Measurements from ENCODE around the gene ATP7B. TPM values are rescaled to one million over a fixed set of nuclear protein-coding genes. Genes with fewer than 3 reads are reported as not detected.
A peak's percentile ranks its signal among the peaks of the same experiment; 100 is the strongest.

ATP7B gene
- polyA plus RNA-seq, 4 donors, result 8.1 to 31.3 (median 13.5) TPM

GRCh38 chr13:51945149-51945548 lies 66.1 kb downstream of the ATP7B start:
- Histone ChIP-seq H3K9me3 (ENCODE audit: control insufficient read depth in 2 of 2, insufficient read depth in 1 of 2, low read depth in 1 of 2, low read length in 1 of 2) (no peaks in the 10 kb centered on the region), H3K27ac (ENCODE audit: low read depth in 1 of 3, low read length in 2 of 3) (no peak overlapping the region), H3K4me1 (ENCODE audit: control insufficient read depth in 3 of 3, insufficient read depth in 2 of 3, low read depth in 1 of 3, low read length in 2 of 3) (peaks cover 0 to 5% (median 4%) of the 10 kb centered on the region in 3 donors), H3K27me3 (ENCODE audit: control insufficient read depth in 3 of 3, insufficient read depth in 3 of 3, low read length in 3 of 3) (no peaks in the 10 kb centered on the region), H3K4me3 (ENCODE audit: low read depth in 1 of 3, low read length in 3 of 3) (no peak overlapping the region), H3K36me3 (ENCODE audit: control insufficient read depth in 3 of 3, insufficient read depth in 2 of 3, low read depth in 1 of 3, low read length in 3 of 3) (peaks cover 0 to 60% (median 3%) of the 10 kb centered on the region in 3 donors)
- no peak for FAIRE-seq
- no peak for DNase-seq
- WGBS, 3 donors, result 74 to 87% (median 87%) methylated on average over 12 of the region's 12 CpGs

GRCh38 chr13:51944428-51944827 lies 66.8 kb downstream of the ATP7B start:
- Histone ChIP-seq H3K36me3 (ENCODE audit: control insufficient read depth in 3 of 3, insufficient read depth in 2 of 3, low read depth in 1 of 3, low read length in 3 of 3) (peaks cover 0 to 60% (median 3%) of the 10 kb centered on the region in 3 donors), H3K4me3 (ENCODE audit: low read depth in 1 of 3, low read length in 3 of 3) (no peak overlapping the region), H3K9me3 (ENCODE audit: control insufficient read depth in 2 of 2, insufficient read depth in 1 of 2, low read depth in 1 of 2, low read length in 1 of 2) (no peaks in the 10 kb centered on the region), H3K27me3 (ENCODE audit: control insufficient read depth in 3 of 3, insufficient read depth in 3 of 3, low read length in 3 of 3) (no peaks in the 10 kb centered on the region), H3K4me1 (ENCODE audit: control insufficient read depth in 3 of 3, insufficient read depth in 2 of 3, low read depth in 1 of 3, low read length in 2 of 3) (peaks cover 0 to 5% (median 4%) of the 10 kb centered on the region in 3 donors), H3K27ac (ENCODE audit: low read depth in 1 of 3, low read length in 2 of 3) (no peak overlapping the region)
- DNase-seq (no peak), FAIRE-seq (no peak)
- 70 to 90% (median 84%) methylated on average over 4 of the region's 4 CpGs for WGBS, 3 donors

DNA sequence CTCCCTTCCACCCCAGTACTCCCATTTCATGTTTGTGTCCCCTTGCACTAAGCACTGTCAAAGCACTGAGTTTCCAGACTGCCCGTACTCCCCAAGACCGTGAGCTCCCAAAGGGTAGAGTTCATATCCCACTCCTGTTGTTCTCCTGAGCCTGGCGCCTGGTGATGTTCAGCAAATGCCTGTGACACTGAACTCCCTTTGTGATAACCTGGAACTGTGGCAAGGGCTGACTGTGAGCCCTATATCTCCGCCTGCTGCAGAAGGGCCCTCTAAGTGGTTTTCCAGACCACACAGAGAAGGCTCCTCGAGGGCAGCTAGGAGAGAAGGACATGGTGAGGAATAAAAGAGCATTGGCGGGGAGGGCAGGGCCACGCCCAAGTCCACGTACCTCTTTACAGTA lies 67.5 kb downstream of the ATP7B start:
- Histone ChIP-seq H3K9me3 (ENCODE audit: control insufficient read depth in 2 of 2, insufficient read depth in 1 of 2, low read depth in 1 of 2, low read length in 1 of 2) (no peaks in the 10 kb centered on the region), H3K4me3 (ENCODE audit: low read depth in 1 of 3, low read length in 3 of 3) (no peak overlapping the region), H3K36me3 (ENCODE audit: control insufficient read depth in 3 of 3, insufficient read depth in 2 of 3, low read depth in 1 of 3, low read length in 3 of 3) (peaks cover 0 to 60% (median 5%) of the 10 kb centered on the region in 3 donors), H3K4me1 (ENCODE audit: control insufficient read depth in 3 of 3, insufficient read depth in 2 of 3, low read depth in 1 of 3, low read length in 2 of 3) (peaks cover 0 to 5% (median 4%) of the 10 kb centered on the region in 3 donors), H3K27ac (ENCODE audit: low read depth in 1 of 3, low read length in 2 of 3) (peak overlapping the region in 1 of 3 donors; percentile 78), H3K27me3 (ENCODE audit: control insufficient read depth in 3 of 3, insufficient read depth in 3 of 3, low read length in 3 of 3) (no peaks in the 10 kb centered on the region)
- WGBS, 3 donors, result 60 to 78% (median 61%) methylated on average over 8 of the region's 8 CpGs
- no peak for FAIRE-seq
- DNase-seq, result no peak

DNA sequence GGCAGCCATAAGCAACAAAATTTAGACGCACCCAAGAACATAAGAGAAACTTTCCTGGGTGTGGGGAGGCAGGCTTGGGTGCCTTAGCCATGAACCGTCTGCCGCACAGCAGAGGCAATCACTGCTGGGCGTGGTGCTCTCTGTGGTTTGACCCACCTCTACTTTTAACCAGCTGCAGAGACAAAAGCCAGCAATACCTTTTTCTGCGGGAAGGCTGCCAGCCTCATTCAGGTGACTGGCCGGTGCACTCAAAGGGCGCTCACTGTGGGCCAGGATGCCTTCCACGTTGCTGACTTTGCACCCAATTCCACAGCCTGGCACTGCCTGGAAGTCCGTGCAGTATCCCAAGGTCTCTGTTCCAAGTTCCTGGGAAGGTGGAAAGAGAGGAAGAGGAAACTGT lies 69.1 kb downstream of the ATP7B start:
- Histone ChIP-seq H3K4me1 (ENCODE audit: control insufficient read depth in 3 of 3, insufficient read depth in 2 of 3, low read depth in 1 of 3, low read length in 2 of 3) (peaks cover 0 to 10% (median 4%) of the 10 kb centered on the region in 3 donors), H3K27me3 (ENCODE audit: control insufficient read depth in 3 of 3, insufficient read depth in 3 of 3, low read length in 3 of 3) (no peaks in the 10 kb centered on the region), H3K36me3 (ENCODE audit: control insufficient read depth in 3 of 3, insufficient read depth in 2 of 3, low read depth in 1 of 3, low read length in 3 of 3) (peaks cover 0 to 75% (median 8%) of the 10 kb centered on the region in 3 donors), H3K27ac (ENCODE audit: low read depth in 1 of 3, low read length in 2 of 3) (peak overlapping the region in 2 of 3 donors; percentile 61 to 74), H3K4me3 (ENCODE audit: low read depth in 1 of 3, low read length in 3 of 3) (no peak overlapping the region), H3K9me3 (ENCODE audit: control insufficient read depth in 2 of 2, insufficient read depth in 1 of 2, low read depth in 1 of 2, low read length in 1 of 2) (no peaks in the 10 kb centered on the region)
- no peak for FAIRE-seq
- DNase-seq, result peak; percentile 28 to 97
- WGBS, 3 donors, result 7 to 51% (median 18%) methylated on average over 9 of the region's 9 CpGs

DNA sequence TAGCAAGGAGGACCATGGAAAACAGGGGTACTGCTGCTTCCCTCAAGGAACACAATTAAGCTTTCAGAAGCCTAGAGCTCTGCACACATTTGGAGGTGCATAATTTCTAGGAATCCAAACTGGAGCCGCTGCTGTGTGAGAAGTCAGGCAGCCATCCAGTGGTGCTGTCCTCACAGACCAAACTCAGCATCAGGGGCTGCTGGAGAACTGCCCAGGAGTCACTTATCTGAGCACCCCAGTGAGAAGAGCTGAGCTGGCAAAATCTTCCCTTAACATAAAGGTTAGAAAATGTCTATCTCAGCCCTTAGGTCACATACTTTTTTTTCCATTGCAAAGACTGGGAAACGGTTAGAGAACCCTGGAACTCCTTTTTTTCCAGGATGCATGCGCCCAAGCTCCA lies 72.8 kb downstream of the ATP7B start:
- Histone ChIP-seq H3K9me3 (ENCODE audit: control insufficient read depth in 2 of 2, insufficient read depth in 1 of 2, low read depth in 1 of 2, low read length in 1 of 2) (no peaks in the 10 kb centered on the region), H3K4me1 (ENCODE audit: control insufficient read depth in 3 of 3, insufficient read depth in 2 of 3, low read depth in 1 of 3, low read length in 2 of 3) (peaks cover 0 to 10% (median 0%) of the 10 kb centered on the region in 3 donors), H3K36me3 (ENCODE audit: control insufficient read depth in 3 of 3, insufficient read depth in 2 of 3, low read depth in 1 of 3, low read length in 3 of 3) (peaks cover 0 to 79% (median 11%) of the 10 kb centered on the region in 3 donors), H3K27ac (ENCODE audit: low read depth in 1 of 3, low read length in 2 of 3) (peak overlapping the region in 1 of 3 donors; percentile 28), H3K27me3 (ENCODE audit: control insufficient read depth in 3 of 3, insufficient read depth in 3 of 3, low read length in 3 of 3) (no peaks in the 10 kb centered on the region), H3K4me3 (ENCODE audit: low read depth in 1 of 3, low read length in 3 of 3) (no peak overlapping the region)
- FAIRE-seq, result no peak
- no peak for DNase-seq
- 80 to 89% (median 85%) methylated on average over 3 of the region's 3 CpGs for WGBS, 3 donors

DNA sequence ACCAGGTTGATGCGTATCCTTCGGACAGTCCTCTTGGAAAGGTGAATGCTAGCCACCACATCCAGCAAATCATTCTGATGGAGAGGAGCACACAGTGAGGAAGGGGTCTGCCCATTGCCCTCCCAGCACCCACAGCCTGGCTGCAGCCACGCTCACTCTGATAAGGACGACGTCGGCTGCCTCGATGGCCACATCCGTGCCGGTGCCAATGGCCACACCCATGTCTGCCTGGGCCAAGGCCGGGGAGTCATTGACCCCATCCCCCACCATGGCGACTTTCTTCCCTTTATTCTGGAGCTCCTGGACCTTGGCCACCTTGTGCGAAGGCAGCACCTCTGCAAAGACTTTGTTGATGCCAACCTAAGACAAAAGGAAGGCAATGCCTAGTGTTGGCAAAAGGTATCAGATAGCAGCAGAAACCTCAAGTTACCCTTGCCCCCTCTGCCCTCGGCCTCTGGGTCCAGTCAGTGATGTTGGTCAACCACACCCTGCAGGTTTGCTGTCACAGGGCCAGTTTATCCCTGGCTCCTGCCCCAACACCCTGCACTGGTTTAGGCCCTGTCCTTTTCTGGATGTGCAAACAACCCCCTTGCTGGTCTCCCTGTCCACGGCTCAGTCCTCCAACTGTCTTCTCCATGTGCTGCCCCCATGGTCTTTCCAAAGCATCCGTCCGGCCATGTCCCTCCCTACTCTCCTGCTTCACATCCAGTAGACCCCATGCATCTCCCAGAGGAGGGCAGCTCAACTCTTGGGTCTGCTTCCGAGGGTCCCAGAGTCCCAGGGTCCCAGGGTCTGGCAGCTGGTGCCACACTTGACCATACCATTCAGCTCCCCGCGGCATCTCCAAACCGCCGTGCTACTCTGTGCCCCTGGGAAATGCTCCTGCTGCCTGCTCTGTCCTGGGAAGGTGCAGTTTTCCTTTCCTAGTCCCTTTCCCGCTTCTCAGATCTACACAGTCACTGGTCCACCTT lies 73.6 kb downstream of the ATP7B start:
- Histone ChIP-seq H3K27me3 (ENCODE audit: control insufficient read depth in 3 of 3, insufficient read depth in 3 of 3, low read length in 3 of 3) (no peaks in the 10 kb centered on the region), H3K4me1 (ENCODE audit: control insufficient read depth in 3 of 3, insufficient read depth in 2 of 3, low read depth in 1 of 3, low read length in 2 of 3) (peaks cover 0 to 5% (median 0%) of the 10 kb centered on the region in 3 donors), H3K4me3 (ENCODE audit: low read depth in 1 of 3, low read length in 3 of 3) (no peak overlapping the region), H3K36me3 (ENCODE audit: control insufficient read depth in 3 of 3, insufficient read depth in 2 of 3, low read depth in 1 of 3, low read length in 3 of 3) (peaks cover 0 to 81% (median 11%) of the 10 kb centered on the region in 3 donors), H3K9me3 (ENCODE audit: control insufficient read depth in 2 of 2, insufficient read depth in 1 of 2, low read depth in 1 of 2, low read length in 1 of 2) (no peaks in the 10 kb centered on the region), H3K27ac (ENCODE audit: low read depth in 1 of 3, low read length in 2 of 3) (peak overlapping the region in 1 of 3 donors; percentile 28)
- peak in 1 of 2 donors; percentile 62 for DNase-seq
- 65 to 85% (median 68%) methylated on average over 22 of the region's 22 CpGs for WGBS, 3 donors
- FAIRE-seq, result no peak

DNA sequence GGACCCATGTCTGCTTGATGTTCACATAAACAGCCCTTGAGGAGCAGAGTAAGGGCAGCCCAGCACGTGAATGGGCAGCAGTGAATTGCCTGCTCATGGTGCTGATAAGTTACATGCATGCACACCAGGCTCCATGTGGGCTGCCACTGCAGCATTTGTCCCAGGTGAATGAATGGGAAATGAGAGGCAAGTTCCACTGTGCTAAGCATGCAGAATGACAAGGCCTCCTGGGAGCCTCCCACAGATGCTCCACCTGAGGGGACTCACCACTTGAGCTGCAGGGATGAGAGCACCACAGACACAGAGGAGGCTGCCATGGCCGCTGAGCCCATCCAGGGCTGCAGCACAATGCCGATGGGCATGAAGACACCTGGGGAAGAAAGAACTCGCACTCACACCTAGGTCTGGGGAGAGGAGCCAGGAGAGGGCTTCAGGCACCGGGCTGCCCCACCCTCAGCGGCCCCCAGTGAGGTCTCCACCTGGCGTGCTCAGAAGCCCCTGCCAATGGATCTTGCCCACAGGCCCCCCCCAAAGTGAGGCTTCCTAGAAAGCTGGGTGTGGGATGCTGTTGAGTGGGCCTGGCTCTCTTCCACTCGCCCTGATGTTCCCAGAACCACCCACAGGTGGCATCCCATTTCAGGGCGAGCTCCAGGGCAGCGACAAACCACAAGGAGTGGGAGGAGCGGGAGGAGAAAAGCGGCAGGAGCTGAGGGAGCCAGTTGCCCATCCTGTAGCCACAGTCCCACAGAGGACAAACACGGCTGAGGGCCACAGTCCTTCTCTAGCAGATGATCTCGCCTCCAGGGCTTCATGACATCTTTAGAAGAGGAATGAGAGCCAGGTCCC lies 75.7 kb downstream of the ATP7B start:
- H3K4me3 ChIP-seq (ENCODE audit: low read depth in 1 of 3, low read length in 3 of 3), result no peak overlapping the region
- H3K27ac ChIP-seq (ENCODE audit: low read depth in 1 of 3, low read length in 2 of 3), result no peak overlapping the region
- H3K4me1 ChIP-seq (ENCODE audit: control insufficient read depth in 3 of 3, insufficient read depth in 2 of 3, low read depth in 1 of 3, low read length in 2 of 3), result peaks cover 0 to 5% (median 0%) of the 10 kb centered on the region in 3 donors
- WGBS, 3 donors, result 64 to 77% (median 71%) methylated on average over 13 to 14 of the region's 14 CpGs
- H3K36me3 ChIP-seq (ENCODE audit: control insufficient read depth in 3 of 3, insufficient read depth in 2 of 3, low read depth in 1 of 3, low read length in 3 of 3), result peaks cover 0 to 74% (median 8%) of the 10 kb centered on the region in 3 donors
- DNase-seq (peak; percentile 43 to 52), FAIRE-seq (no peak)
- no peaks in the 10 kb centered on the region for H3K9me3 ChIP-seq (ENCODE audit: control insufficient read depth in 2 of 2, insufficient read depth in 1 of 2, low read depth in 1 of 2, low read length in 1 of 2)
- H3K27me3 ChIP-seq (ENCODE audit: control insufficient read depth in 3 of 3, insufficient read depth in 3 of 3, low read length in 3 of 3), result no peaks in the 10 kb centered on the region

DNA sequence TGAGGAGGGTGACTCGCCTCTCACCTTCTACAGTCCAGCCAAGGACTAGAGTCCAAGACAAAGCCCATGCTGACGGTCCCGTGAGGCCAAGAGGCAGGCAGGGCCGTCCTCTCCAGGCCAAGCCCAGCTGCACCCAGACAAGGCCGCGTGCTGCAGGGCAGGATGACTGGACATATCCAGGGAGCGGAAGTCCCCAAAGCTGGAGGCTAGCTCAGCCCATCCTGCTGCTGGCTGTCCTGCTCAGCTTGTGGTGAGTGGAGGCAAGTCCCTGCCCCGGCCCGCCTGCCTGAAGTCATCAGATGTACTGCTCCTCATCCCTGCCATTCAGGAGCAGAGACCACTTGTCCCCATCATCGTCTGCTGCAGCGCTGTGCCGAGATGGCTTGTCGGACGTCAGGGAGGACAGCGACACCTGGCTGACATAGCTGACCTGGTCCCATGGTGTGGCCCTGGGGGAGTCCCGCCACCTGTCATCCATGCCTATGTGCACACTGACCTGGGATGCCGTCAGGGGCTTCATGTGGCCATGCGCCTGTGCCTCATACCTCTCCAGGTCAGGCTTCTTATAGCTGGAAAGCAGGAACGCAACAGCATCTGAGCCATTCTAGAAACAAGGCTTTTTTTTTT lies 76.7 kb downstream of the ATP7B start:
- H3K4me1 ChIP-seq (ENCODE audit: control insufficient read depth in 3 of 3, insufficient read depth in 2 of 3, low read depth in 1 of 3, low read length in 2 of 3), result peaks cover 0 to 5% (median 0%) of the 10 kb centered on the region in 3 donors
- H3K27me3 ChIP-seq (ENCODE audit: control insufficient read depth in 3 of 3, insufficient read depth in 3 of 3, low read length in 3 of 3), result no peaks in the 10 kb centered on the region
- no peak overlapping the region for H3K27ac ChIP-seq (ENCODE audit: low read depth in 1 of 3, low read length in 2 of 3)
- no peak overlapping the region for H3K4me3 ChIP-seq (ENCODE audit: low read depth in 1 of 3, low read length in 3 of 3)
- DNase-seq, result no peak
- FAIRE-seq, result no peak
- 93 to 94% (median 93%) methylated on average over 17 to 19 of the region's 19 CpGs for WGBS, 3 donors
- peaks cover 0 to 74% (median 8%) of the 10 kb centered on the region in 3 donors for H3K36me3 ChIP-seq (ENCODE audit: control insufficient read depth in 3 of 3, insufficient read depth in 2 of 3, low read depth in 1 of 3, low read length in 3 of 3)
- no peaks in the 10 kb centered on the region for H3K9me3 ChIP-seq (ENCODE audit: control insufficient read depth in 2 of 2, insufficient read depth in 1 of 2, low read depth in 1 of 2, low read length in 1 of 2)
